Measurements from ENCODE around the gene HPSE.

Gene HPSE

DNA sequence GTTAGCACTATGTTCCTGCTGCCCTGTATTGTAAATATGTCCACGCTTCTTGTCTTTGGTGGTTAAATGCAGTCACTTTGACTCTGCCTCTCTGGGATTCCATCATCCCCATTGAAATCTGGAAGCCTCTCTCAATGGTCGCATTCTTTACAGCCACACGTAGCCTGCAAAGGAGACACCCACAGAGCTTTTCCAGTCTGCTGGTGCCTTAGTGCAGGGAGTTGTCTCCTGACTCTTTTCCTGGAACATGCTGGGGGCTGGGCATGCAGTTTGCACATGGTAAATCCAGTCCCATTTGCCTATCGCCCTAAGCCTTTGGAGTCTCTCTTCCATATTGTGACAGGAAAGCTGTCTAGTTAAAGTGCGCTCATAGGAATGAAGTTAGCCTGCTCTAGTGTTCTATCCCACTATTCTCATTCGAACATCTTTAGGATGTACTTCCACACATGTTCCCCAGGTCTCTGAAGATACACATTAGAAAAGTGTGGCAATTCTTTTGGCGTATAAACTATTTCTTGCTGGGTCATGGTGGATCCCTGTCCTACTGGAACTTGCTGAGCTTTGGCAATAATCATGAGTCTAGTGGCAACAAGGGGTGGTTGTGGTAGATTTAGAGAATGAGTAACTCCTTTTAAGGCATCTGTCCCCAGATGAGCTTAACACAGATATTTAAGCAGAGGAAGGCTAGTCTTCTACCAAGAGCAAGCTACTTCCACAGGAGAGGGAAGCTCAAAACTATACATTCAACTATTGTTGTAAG is 83.8 kb downstream of the HPSE start:
- no peak for DNase-seq (ENCODE audit: extremely low read depth in 1 of 2, low read depth in 1 of 2)

GRCh38 chr4:83248486-83248885 is 86.2 kb downstream of the HPSE start:
- no peak for DNase-seq (ENCODE audit: extremely low read depth in 1 of 2, low read depth in 1 of 2)

- no peak for DNase-seq (ENCODE audit: extremely low read depth in 1 of 2, low read depth in 1 of 2)
Measured at GRCh38 chr4:83247415-83248357, 87.0 kb downstream of the HPSE start.
